Mucosa of rectum (tissue), 2 donors: ENCODE results near the gene CYP2C19.
"Not testable (repeated sequence)": the region's sequence is repeated elsewhere in the genome, so short reads cannot be mapped to it uniquely, and the experiment has no call there.

Source experiments
- H3K27ac ChIP-seq, 2 donors: one replicate each; pipeline ENCODE4 v1.7.0; 2013; ENCODE audit warnings: inconsistent platforms in 2 of 2, low read depth in 2 of 2, low read length in 2 of 2
- H3K27me3 ChIP-seq, 2 donors: one replicate each; pipeline ENCODE4 v1.7.0; 2013; ENCODE audit warnings: low read length in 2 of 2; ENCODE audit not compliant: control insufficient read depth in 2 of 2, insufficient read depth in 2 of 2
- H3K36me3 ChIP-seq, 2 donors: one replicate each; pipeline ENCODE4 v1.7.0; 2013; ENCODE audit warnings: low read length in 2 of 2; ENCODE audit not compliant: control insufficient read depth in 2 of 2, insufficient read depth in 2 of 2
- H3K4me1 ChIP-seq, 2 donors: one replicate each; pipeline ENCODE4 v1.7.0; 2013; ENCODE audit warnings: low read length in 2 of 2, mild to moderate bottlenecking in 1 of 2; ENCODE audit not compliant: control insufficient read depth in 2 of 2, insufficient read depth in 2 of 2
- H3K4me3 ChIP-seq, 2 donors: one replicate each; pipeline ENCODE4 v1.7.0; 2013; ENCODE audit warnings: low read length in 2 of 2
- H3K9ac ChIP-seq, 2 donors: one replicate each; pipeline ENCODE4 v1.7.0; 2013; ENCODE audit warnings: low read length in 2 of 2, low read depth in 1 of 2, mild to moderate bottlenecking in 1 of 2
- H3K9me3 ChIP-seq, 2 donors: one replicate each; pipeline ENCODE4 v1.7.0; 2013; ENCODE audit warnings: low read length in 2 of 2; ENCODE audit not compliant: control insufficient read depth in 2 of 2
- donor health status: healthy.
- donor health status: Normal muscosa, but diverticular disease.

CYP2C19 gene

DNA sequence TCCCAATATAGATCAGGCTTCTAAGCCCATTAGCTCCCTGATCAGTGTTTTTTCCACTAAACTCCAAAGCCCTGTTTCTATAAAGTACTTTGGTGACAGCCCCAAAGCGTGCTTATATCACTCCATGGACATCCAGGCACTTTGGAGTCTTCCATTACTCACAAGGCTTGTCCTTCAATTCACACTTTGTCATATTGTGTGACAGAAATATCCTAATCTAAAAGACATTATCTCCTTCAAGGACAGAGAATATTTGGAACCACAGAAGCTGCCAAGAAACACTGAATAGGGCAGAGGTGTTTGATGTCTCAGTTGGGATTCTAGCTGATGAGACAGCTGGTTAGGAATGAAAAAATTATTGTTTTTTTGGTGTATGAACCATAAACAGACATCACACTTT, 18.4 kb downstream of the CYP2C19 start:
- H3K4me1 ChIP-seq = no peaks in the 10 kb centered on the region
- no peaks in the 10 kb centered on the region for H3K27me3 ChIP-seq
- no peak overlapping the region for H3K27ac ChIP-seq
- no peak overlapping the region for H3K4me3 ChIP-seq
- H3K9me3 ChIP-seq = no peaks in the 10 kb centered on the region
- H3K9ac ChIP-seq = no peak overlapping the region
- no peaks in the 10 kb centered on the region for H3K36me3 ChIP-seq

GRCh38 chr10:94784256-94784655, 21.8 kb downstream of the CYP2C19 start:
- Histone ChIP-seq H3K36me3 (no peaks in the 10 kb centered on the region), H3K4me3 (no peak overlapping the region), H3K9ac (no peak overlapping the region), H3K27me3 (no peaks in the 10 kb centered on the region), H3K27ac (no peak overlapping the region), H3K9me3 (no peaks in the 10 kb centered on the region), H3K4me1 (no peaks in the 10 kb centered on the region)

DNA sequence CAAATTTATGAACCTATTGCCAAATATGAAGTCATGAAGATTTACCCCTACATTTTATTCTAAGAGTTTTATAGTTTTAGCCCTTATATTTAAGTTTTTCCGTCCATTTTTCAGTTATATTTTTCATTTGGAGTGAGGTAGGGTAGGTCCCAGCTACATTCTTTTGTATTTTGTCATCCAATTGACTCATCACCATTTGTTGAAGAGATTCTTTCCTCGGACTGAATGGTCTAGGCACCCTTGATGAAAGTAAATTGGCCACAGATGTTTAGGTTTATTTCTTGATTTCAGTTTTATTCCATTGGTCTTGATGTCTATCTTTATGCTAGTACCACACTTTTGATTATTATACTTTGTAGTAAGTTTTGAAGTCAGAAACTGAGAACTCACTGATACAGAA, 22.7 kb downstream of the CYP2C19 start:
- no peak overlapping the region for H3K9ac ChIP-seq
- no peaks in the 10 kb centered on the region for H3K4me1 ChIP-seq
- H3K27me3 ChIP-seq = no peaks in the 10 kb centered on the region
- H3K36me3 ChIP-seq = no peaks in the 10 kb centered on the region
- H3K9me3 ChIP-seq = no peaks in the 10 kb centered on the region
- no peak overlapping the region for H3K4me3 ChIP-seq
- no peak overlapping the region for H3K27ac ChIP-seq

DNA sequence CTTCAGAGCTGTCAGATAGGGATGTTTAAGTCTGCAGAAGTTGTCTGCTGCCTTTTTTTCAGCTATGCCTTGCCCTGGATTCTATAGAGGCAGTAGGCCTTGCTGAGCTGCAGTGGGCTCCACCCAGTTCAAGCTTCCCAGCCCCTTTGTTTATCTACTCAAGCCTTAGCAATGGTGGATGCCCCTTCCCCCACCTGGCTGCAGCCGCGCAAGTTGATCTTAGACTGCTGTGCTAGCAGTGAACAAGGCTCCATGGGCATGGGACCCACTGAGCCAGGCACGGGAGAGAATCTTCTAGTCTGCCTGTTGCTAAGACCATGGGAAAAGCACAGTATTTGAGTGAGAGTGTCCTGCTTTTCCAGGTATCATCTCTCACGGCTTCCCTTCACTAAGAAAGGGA, 38.1 kb downstream of the CYP2C19 start:
- H3K9me3 ChIP-seq, H3K36me3 ChIP-seq, H3K4me3 ChIP-seq, H3K9ac ChIP-seq, H3K4me1 ChIP-seq, H3K27ac ChIP-seq, H3K27me3 ChIP-seq: not testable (repeated sequence)

DNA sequence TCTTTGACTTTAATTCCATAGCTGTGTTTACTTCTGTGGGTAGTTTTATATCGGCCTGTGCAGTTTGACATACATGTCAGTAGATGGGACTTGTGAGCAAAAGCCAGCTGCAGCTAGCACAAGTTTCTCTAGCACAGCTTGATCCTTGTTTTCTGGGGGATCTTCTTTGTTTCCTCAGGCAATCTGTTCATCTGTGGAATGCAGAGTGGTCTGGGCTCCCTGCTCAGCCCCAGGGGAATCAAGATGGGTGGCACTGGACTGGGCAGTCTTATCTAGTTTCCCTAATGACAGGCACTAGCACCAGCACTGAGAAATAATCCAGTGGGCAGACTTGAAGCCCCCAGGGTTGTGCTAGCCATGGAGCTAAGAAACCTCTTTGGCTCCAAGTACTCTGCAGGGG, 40.8 kb downstream of the CYP2C19 start:
- H3K27ac ChIP-seq = no peak overlapping the region
- no peaks in the 10 kb centered on the region for H3K9me3 ChIP-seq
- H3K4me1 ChIP-seq = no peaks in the 10 kb centered on the region
- H3K36me3 ChIP-seq = no peaks in the 10 kb centered on the region
- no peak overlapping the region for H3K9ac ChIP-seq
- H3K27me3 ChIP-seq = no peaks in the 10 kb centered on the region
- no peak overlapping the region for H3K4me3 ChIP-seq

GRCh38 chr10:94830025-94830424, 67.5 kb downstream of the CYP2C19 start:
- not testable (repeated sequence) for H3K27me3 ChIP-seq, H3K4me3 ChIP-seq

GRCh38 chr10:94846204-94846603, 83.7 kb downstream of the CYP2C19 start:
- Histone ChIP-seq H3K4me3 (no peak overlapping the region), H3K27me3 (no peaks in the 10 kb centered on the region), H3K27ac (no peak overlapping the region), H3K4me1 (no peaks in the 10 kb centered on the region), H3K9me3 (no peaks in the 10 kb centered on the region), H3K9ac (no peak overlapping the region), H3K36me3 (no peaks in the 10 kb centered on the region)

More at GRCh38 chr10:94830025-94830424, 67.5 kb downstream of the CYP2C19 start:
- not testable (repeated sequence) for H3K4me1 ChIP-seq, H3K9me3 ChIP-seq, H3K36me3 ChIP-seq, H3K27ac ChIP-seq, H3K9ac ChIP-seq

DNA sequence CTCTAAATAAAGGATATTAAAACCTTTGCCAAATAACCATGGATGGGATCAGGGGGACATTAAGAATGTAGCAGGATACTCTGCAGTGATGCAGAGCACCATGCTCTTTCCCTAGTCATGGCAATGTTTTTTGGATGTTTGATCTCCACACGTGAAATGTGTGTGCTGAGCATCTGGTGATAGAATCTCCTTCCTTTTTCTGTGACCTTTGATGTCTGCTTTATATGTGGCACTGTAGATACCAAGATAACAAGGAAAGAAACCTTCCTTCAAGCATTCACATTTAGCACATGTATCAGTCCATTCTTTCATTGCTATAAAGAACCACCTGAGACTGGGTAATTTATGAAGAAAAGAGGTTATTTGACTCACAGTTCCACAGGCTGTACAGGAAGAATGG, 88.3 kb downstream of the CYP2C19 start:
- H3K4me3 ChIP-seq = no peak overlapping the region
- no peak overlapping the region for H3K9ac ChIP-seq
- H3K27me3 ChIP-seq = no peaks in the 10 kb centered on the region
- no peaks in the 10 kb centered on the region for H3K4me1 ChIP-seq
- no peaks in the 10 kb centered on the region for H3K36me3 ChIP-seq
- no peaks in the 10 kb centered on the region for H3K9me3 ChIP-seq
- H3K27ac ChIP-seq = no peak overlapping the region

- Histone ChIP-seq H3K4me3 (no peak overlapping the region), H3K27ac (no peak overlapping the region), H3K9me3 (no peaks in the 10 kb centered on the region)
Observed at GRCh38 chr10:94851263-94851662, 88.8 kb downstream of the CYP2C19 start.

GRCh38 chr10:94852438-94852837, 90.0 kb downstream of the CYP2C19 start:
- H3K9me3 ChIP-seq = no peaks in the 10 kb centered on the region
- no peak overlapping the region for H3K27ac ChIP-seq
- H3K4me3 ChIP-seq = no peak overlapping the region
- H3K4me1 ChIP-seq = no peaks in the 10 kb centered on the region
- H3K27me3 ChIP-seq = no peaks in the 10 kb centered on the region
- no peaks in the 10 kb centered on the region for H3K36me3 ChIP-seq
- no peak overlapping the region for H3K9ac ChIP-seq

More at GRCh38 chr10:94851263-94851662, 88.8 kb downstream of the CYP2C19 start:
- Histone ChIP-seq H3K36me3 (no peaks in the 10 kb centered on the region), H3K4me1 (no peaks in the 10 kb centered on the region), H3K9ac (no peak overlapping the region), H3K27me3 (no peaks in the 10 kb centered on the region)

GRCh38 chr10:94853065-94853464, 90.6 kb downstream of the CYP2C19 start:
- no peak overlapping the region for H3K27ac ChIP-seq
- no peaks in the 10 kb centered on the region for H3K36me3 ChIP-seq
- no peaks in the 10 kb centered on the region for H3K4me1 ChIP-seq
- no peak overlapping the region for H3K9ac ChIP-seq
- H3K4me3 ChIP-seq = no peak overlapping the region
- peaks cover 0 to 1% of the 10 kb centered on the region in 2 donors for H3K9me3 ChIP-seq
- H3K27me3 ChIP-seq = no peaks in the 10 kb centered on the region
